NCI-H146 treated with DMSO at 0.1 percent for 48 hours (cell line): ENCODE data around the gene CNNM4.

ENCODE experiments used
- DNase-seq: peaks from one replicate; lab custom pipeline; 2025; ENCODE audit not compliant: unreplicated experiment; lab: John Stamatoyannopoulos, UW

Gene CNNM4

GRCh38 chr2:96856776-96857666 lies 96.3 kb downstream of the CNNM4 start:
- peak; percentile 55 for DNase-seq

GRCh38 chr2:96857667-96858372 lies 97.1 kb downstream of the CNNM4 start, which contains the start of gene ANKRD39:
Gene ANKRD39, minus strand, starts transcription at chr2:96858016. Its CDS starts 29 bp downstream, at chr2:96857987.
- DNase-seq = peak; percentile 95

GRCh38 chr2:96859099-96859649 lies 98.5 kb downstream of the CNNM4 start:
- DNase-seq = no peak

- no peak for DNase-seq
Observed at GRCh38 chr2:96859681-96860064, 99.0 kb downstream of the CNNM4 start.

GRCh38 chr2:96860065-96861029 lies 99.6 kb downstream of the CNNM4 start:
- DNase-seq = no peak

GRCh38 chr2:96861074-96861473 lies 100.4 kb downstream of the CNNM4 start:
- DNase-seq = no peak
